HEK293 (cell line): Measurements from ENCODE around the gene NLRX1.

Experiments
- ATF2 ChIP-seq: fragments of 450-650 bp; formaldehyde crosslinking; IDR thresholded peaks from 2 replicates; pipeline ENCODE4 v1.5.1; 2016; ENCODE audit warnings: missing biosample characterization, missing genetic modification characterization, low read depth
- CTCF ChIP-seq: fragments of 450-650 bp; formaldehyde crosslinking; IDR thresholded peaks from 2 replicates; pipeline ENCODE4 v1.5.1; 2016; ENCODE audit warnings: missing biosample characterization, missing genetic modification characterization
- KLF10 ChIP-seq: fragments of 450-650 bp; IDR thresholded peaks from 2 replicates; pipeline ENCODE4 v1.5.1; 2018; ENCODE audit warnings: missing biosample characterization, mild to moderate bottlenecking, missing genetic modification characterization
- SETDB1 ChIP-seq: IDR thresholded peaks from one replicate; pipeline ENCODE4 v1.6.1; 2017; ENCODE audit warnings: mild to moderate bottlenecking, low read length, moderate library complexity, mixed read lengths; ENCODE audit not compliant: insufficient read length
- ZNF121 ChIP-seq: fragments of 450-650 bp; formaldehyde crosslinking; IDR thresholded peaks from 2 replicates; pipeline ENCODE4 v1.5.1; 2016; ENCODE audit warnings: missing biosample characterization, missing genetic modification characterization
- ZNF138 ChIP-seq: fragments of 450-650 bp; formaldehyde crosslinking; IDR thresholded peaks from 2 replicates; pipeline ENCODE4 v1.5.1; 2016; ENCODE audit warnings: missing biosample characterization, missing genetic modification characterization, borderline replicate concordance
- ZNF148 ChIP-seq: fragments of 450-650 bp; formaldehyde crosslinking; IDR thresholded peaks from 2 replicates; pipeline ENCODE4 v1.5.0; 2017; ENCODE audit warnings: missing biosample characterization, missing genetic modification characterization, borderline replicate concordance
- ZNF184 ChIP-seq: fragments of 450-650 bp; IDR thresholded peaks from 2 replicates; pipeline ENCODE4 v1.5.1; 2018; ENCODE audit warnings: missing biosample characterization, mild to moderate bottlenecking, missing genetic modification characterization
- ZNF211 ChIP-seq: fragments of 450-650 bp; formaldehyde crosslinking; IDR thresholded peaks from 2 replicates; pipeline ENCODE4 v1.5.1; 2016; ENCODE audit warnings: low read depth, missing biosample characterization, missing genetic modification characterization
- ZNF555 ChIP-seq: fragments of 450-650 bp; formaldehyde crosslinking; conservative IDR thresholded peaks from 2 replicates; pipeline ENCODE4 v1.5.1; 2017; ENCODE audit warnings: missing biosample characterization, mild to moderate bottlenecking, missing genetic modification characterization, inconsistent platforms
- ZNF610 ChIP-seq: fragments of 450-650 bp; formaldehyde crosslinking; IDR thresholded peaks from 2 replicates; pipeline ENCODE4 v1.5.1; 2016; ENCODE audit warnings: missing biosample characterization, missing genetic modification characterization, borderline replicate concordance
- ZNF629 ChIP-seq: fragments of 450-650 bp; formaldehyde crosslinking; IDR thresholded peaks from 2 replicates; pipeline ENCODE4 v1.5.1; 2017; ENCODE audit warnings: missing biosample characterization, missing genetic modification characterization
- ZNF645 ChIP-seq: fragments of 450-650 bp; formaldehyde crosslinking; IDR thresholded peaks from 2 replicates; pipeline ENCODE4; 2016; ENCODE audit warnings: missing biosample characterization, missing genetic modification characterization
- ZNF830 ChIP-seq: fragments of 450-650 bp; IDR thresholded peaks from 2 replicates; pipeline ENCODE4 v1.5.0; 2018; ENCODE audit warnings: missing biosample characterization, missing genetic modification characterization, low read depth, mild to moderate bottlenecking, moderate library complexity

- TF ChIP-seq CTCF (tag by site-specific recombination) (no peak), SETDB1 (no peak), ZNF138 (no peak), ZNF121 (tag by site-specific recombination) (no peak), KLF10 (no peak), ZNF629 (tag by site-specific recombination) (no peak), ZNF184 (tag by site-specific recombination) (no peak), ZNF211 (tag by site-specific recombination) (no peak), ZNF610 (tag by site-specific recombination) (no peak), ATF2 (tag by site-specific recombination) (no peak), ZNF555 (no peak), ZNF645 (tag by site-specific recombination) (no peak), ZNF148 (no peak), ZNF830 (tag by site-specific recombination) (no peak)
Measured at GRCh38 chr11:119179342-119179741, 10.8 kb downstream of the NLRX1 start.
